Activated CD8-positive, alpha-beta memory T cell treated with anti-CD3 and anti-CD28 coated beads, Interleukin-2, amount 10 ng/mL, durations not matched to agents 7 days and 5 days (primary cell): ENCODE results near the gene FLT3. TPM values are rescaled to one million over a fixed set of nuclear protein-coding genes. Genes with fewer than 3 reads are reported as not detected.

Experiments used
- ATAC-seq: fragments of 150-1000 bp; cut with Tn5 transposase; one replicate; pipeline ENCODE4 v1.10.0; 2021; ENCODE audit warnings: moderate library complexity
- CTCF ChIA-PET: fragments of 350-600 bp; sonication (Branson Sonifier 250); formaldehyde crosslinking; loops from one replicate; lab custom pipeline; 2021; ENCODE audit warnings: antibody characterized with exemption; lab: Charles Lee
- DNase-seq: peaks from one replicate; pipeline ENCODE4 v3.0.0-alpha.2; 2020
- H3K27ac Mint-ChIP-seq: one replicate; pipeline ENCODE4 v1.8.0; 2021; ENCODE audit warnings: mild to moderate bottlenecking, mixed read lengths
- H3K27me3 Mint-ChIP-seq: one replicate; pipeline ENCODE4 v1.8.0; 2021; ENCODE audit warnings: mixed read lengths
- H3K36me3 Mint-ChIP-seq: one replicate; pipeline ENCODE4 v1.8.0; 2021; ENCODE audit warnings: mild to moderate bottlenecking, mixed read lengths
- H3K4me1 Mint-ChIP-seq: one replicate; pipeline ENCODE4 v1.8.0; 2021; ENCODE audit warnings: mixed read lengths
- H3K4me3 Mint-ChIP-seq: one replicate; pipeline ENCODE4 v1.8.0; 2021; ENCODE audit warnings: mild to moderate bottlenecking, moderate library complexity, mixed read lengths
- H3K9me3 Mint-ChIP-seq: one replicate; pipeline ENCODE4 v1.8.0; 2022; ENCODE audit warnings: low read depth, mixed read lengths
- total RNA-seq, 2 experiments: library from RNA; stranded (reverse); gene quantifications; one replicate each; pipeline ENCODE4 v1.2.3, GENCODE V29; 2021

Gene FLT3
- total RNA-seq, 2 experiments from 2014 or later = not detected

- no peaks in the 10 kb centered on the region for H3K9me3 Mint-ChIP-seq
- H3K27me3 Mint-ChIP-seq = no peaks in the 10 kb centered on the region
- ATAC-seq (no peak), DNase-seq (no peak)
- H3K4me1 Mint-ChIP-seq = no peaks in the 10 kb centered on the region
- no peak overlapping the region for H3K27ac Mint-ChIP-seq
- H3K4me3 Mint-ChIP-seq = no peak overlapping the region
- no peaks in the 10 kb centered on the region for H3K36me3 Mint-ChIP-seq
- CTCF ChIA-PET = no interaction called here
Observed at GRCh38 chr13:28000567-28000966, 99.8 kb downstream of the FLT3 start.

GRCh38 chr13:27997904-27998522 lies 102.4 kb downstream of the FLT3 start:
- no peak overlapping the region for H3K4me3 Mint-ChIP-seq
- H3K36me3 Mint-ChIP-seq = no peaks in the 10 kb centered on the region
- ATAC-seq (no peak), DNase-seq (peak; percentile 49)
- no peaks in the 10 kb centered on the region for H3K4me1 Mint-ChIP-seq
- no peak overlapping the region for H3K27ac Mint-ChIP-seq
- no peaks in the 10 kb centered on the region for H3K9me3 Mint-ChIP-seq
- CTCF ChIA-PET = interaction anchor here (0.9 to 1.4 kb wide), 5 partner anchors 13 to 172 kb away, joined by 3 to 6 read pairs (median 4); no protein-coding TSS in a partner anchor
- H3K27me3 Mint-ChIP-seq = no peaks in the 10 kb centered on the region

- ATAC-seq = no peak
- H3K27me3 Mint-ChIP-seq = peaks cover 5% of the 10 kb centered on the region
- H3K36me3 Mint-ChIP-seq = no peaks in the 10 kb centered on the region
- no peaks in the 10 kb centered on the region for H3K4me1 Mint-ChIP-seq
- CTCF ChIA-PET = no interaction called here
- no peak overlapping the region for H3K27ac Mint-ChIP-seq
- H3K9me3 Mint-ChIP-seq = no peaks in the 10 kb centered on the region
- H3K4me3 Mint-ChIP-seq = no peak overlapping the region
- DNase-seq = no peak
Observed at GRCh38 chr13:27991881-27992280, 108.5 kb downstream of the FLT3 start.

- CTCF ChIA-PET = interaction anchor here (0.9 to 1.2 kb wide), 2 partner anchors 158 to 627 kb away, joined by 3 to 4 read pairs; no protein-coding TSS in a partner anchor
Observed at GRCh38 chr13:27988520-27988919, 111.9 kb downstream of the FLT3 start, which contains the start of gene URAD. Gene URAD (minus strand): TSS chr13:27988693. CDS start chr13:27988637, 56 bp downstream.

GRCh38 chr13:27985600-27985999 lies 114.8 kb downstream of the FLT3 start:
- Mint-ChIP-seq H3K27ac (no peak overlapping the region), H3K9me3 (no peaks in the 10 kb centered on the region), H3K4me1 (no peaks in the 10 kb centered on the region), H3K36me3 (no peaks in the 10 kb centered on the region), H3K27me3 (peaks cover 40% of the 10 kb centered on the region), H3K4me3 (no peak overlapping the region)
- ATAC-seq (no peak), DNase-seq (no peak)
- CTCF ChIA-PET = interaction anchor here (1.0 to 7.4 kb wide), 6 partner anchors 13 to 612 kb away, joined by 3 to 77 read pairs (median 6); no protein-coding TSS in a partner anchor

More at GRCh38 chr13:27988520-27988919, 111.9 kb downstream of the FLT3 start, which contains the start of gene URAD:
- no peaks in the 10 kb centered on the region for H3K9me3 Mint-ChIP-seq
- H3K36me3 Mint-ChIP-seq = no peaks in the 10 kb centered on the region
- peaks cover 14% of the 10 kb centered on the region for H3K27me3 Mint-ChIP-seq
- ATAC-seq (no peak), DNase-seq (no peak)
- H3K27ac Mint-ChIP-seq = no peak within 1 kb of the TSS
- no peak within 1 kb of the TSS for H3K4me3 Mint-ChIP-seq
- H3K4me1 Mint-ChIP-seq = no peaks in the 10 kb centered on the region

GRCh38 chr13:27982361-27982760 lies 118.0 kb downstream of the FLT3 start:
- Mint-ChIP-seq H3K36me3 (no peaks in the 10 kb centered on the region), H3K27ac (no peak overlapping the region), H3K4me1 (peaks cover 15% of the 10 kb centered on the region), H3K27me3 (peaks cover 63% of the 10 kb centered on the region), H3K4me3 (no peak overlapping the region), H3K9me3 (no peaks in the 10 kb centered on the region)
- no peak for ATAC-seq
- no peak for DNase-seq
- CTCF ChIA-PET = interaction anchor here (1.2 to 7.4 kb wide), 3 partner anchors 13 to 152 kb away, joined by 3 to 77 read pairs (median 22); partner anchors contain the start of gene CDX2

GRCh38 chr13:27981006-27981708 lies 119.2 kb downstream of the FLT3 start:
- DNase-seq (no peak), ATAC-seq (no peak)
- Mint-ChIP-seq H3K36me3 (no peaks in the 10 kb centered on the region), H3K4me1 (peaks cover 15% of the 10 kb centered on the region), H3K27me3 (peaks cover 73% of the 10 kb centered on the region), H3K9me3 (no peaks in the 10 kb centered on the region), H3K4me3 (no peak overlapping the region), H3K27ac (no peak overlapping the region)
- CTCF ChIA-PET = interaction anchor here (4.2 to 7.4 kb wide), 2 partner anchors 11 to 151 kb away, joined by 22 to 77 read pairs; partner anchors contain the start of gene CDX2

- DNase-seq (no peak), ATAC-seq (no peak)
- Mint-ChIP-seq H3K27me3 (peaks cover 81% of the 10 kb centered on the region), H3K4me3 (no peak overlapping the region), H3K27ac (no peak overlapping the region), H3K4me1 (peaks cover 17% of the 10 kb centered on the region), H3K9me3 (no peaks in the 10 kb centered on the region), H3K36me3 (no peaks in the 10 kb centered on the region)
- CTCF ChIA-PET = interaction anchor here (0.6 to 7.4 kb wide), 4 partner anchors 10 to 816 kb away, joined by 3 to 77 read pairs (median 4); no protein-coding TSS in a partner anchor
Observed at GRCh38 chr13:27980280-27980998, 119.9 kb downstream of the FLT3 start.

GRCh38 chr13:27979765-27980279 lies 120.6 kb downstream of the FLT3 start:
- Mint-ChIP-seq H3K4me1 (peaks cover 23% of the 10 kb centered on the region), H3K27ac (no peak overlapping the region), H3K36me3 (no peaks in the 10 kb centered on the region), H3K27me3 (peaks cover 87% of the 10 kb centered on the region), H3K9me3 (no peaks in the 10 kb centered on the region), H3K4me3 (no peak overlapping the region)
- CTCF ChIA-PET = interaction anchor here (0.6 to 7.4 kb wide), 4 partner anchors 10 to 817 kb away, joined by 3 to 77 read pairs (median 4); no protein-coding TSS in a partner anchor
- ATAC-seq (no peak), DNase-seq (no peak)

GRCh38 chr13:27979001-27979643 lies 121.3 kb downstream of the FLT3 start:
- CTCF ChIA-PET = interaction anchor here (0.9 to 1.8 kb wide), 2 partner anchors 9 to 19 kb away, joined by 3 to 4 read pairs; no protein-coding TSS in a partner anchor
- DNase-seq (no peak), ATAC-seq (no peak)
- Mint-ChIP-seq H3K9me3 (no peaks in the 10 kb centered on the region), H3K4me1 (peaks cover 23% of the 10 kb centered on the region), H3K27ac (peak overlapping the region; percentile 24), H3K4me3 (no peak overlapping the region), H3K36me3 (no peaks in the 10 kb centered on the region), H3K27me3 (peaks cover 90% of the 10 kb centered on the region)

- peaks cover 23% of the 10 kb centered on the region for H3K4me1 Mint-ChIP-seq
- H3K9me3 Mint-ChIP-seq = no peaks in the 10 kb centered on the region
- peaks cover 90% of the 10 kb centered on the region for H3K27me3 Mint-ChIP-seq
- H3K4me3 Mint-ChIP-seq = no peak overlapping the region
- DNase-seq (no peak), ATAC-seq (no peak)
- CTCF ChIA-PET = interaction anchor here (1.0 to 1.8 kb wide), 2 partner anchors 8 to 14 kb away, joined by 3 to 4 read pairs; no protein-coding TSS in a partner anchor
- no peak overlapping the region for H3K27ac Mint-ChIP-seq
- no peaks in the 10 kb centered on the region for H3K36me3 Mint-ChIP-seq
Observed at GRCh38 chr13:27978301-27978968, 121.9 kb downstream of the FLT3 start.
